Activated CD4-positive, alpha-beta T cell treated with anti-CD3 and anti-CD28 coated beads, Interleukin-10, Interleukin-2, amounts not matched to agents 100 ng/mL and 50 ng/mL, durations not matched to agents 16 hours and 8 hours (primary cell): ENCODE data around the gene GAL.

Experiments
- DNase-seq: peaks from one replicate; pipeline ENCODE4 v3.0.0-alpha.2; 2020

The GAL gene

DNA sequence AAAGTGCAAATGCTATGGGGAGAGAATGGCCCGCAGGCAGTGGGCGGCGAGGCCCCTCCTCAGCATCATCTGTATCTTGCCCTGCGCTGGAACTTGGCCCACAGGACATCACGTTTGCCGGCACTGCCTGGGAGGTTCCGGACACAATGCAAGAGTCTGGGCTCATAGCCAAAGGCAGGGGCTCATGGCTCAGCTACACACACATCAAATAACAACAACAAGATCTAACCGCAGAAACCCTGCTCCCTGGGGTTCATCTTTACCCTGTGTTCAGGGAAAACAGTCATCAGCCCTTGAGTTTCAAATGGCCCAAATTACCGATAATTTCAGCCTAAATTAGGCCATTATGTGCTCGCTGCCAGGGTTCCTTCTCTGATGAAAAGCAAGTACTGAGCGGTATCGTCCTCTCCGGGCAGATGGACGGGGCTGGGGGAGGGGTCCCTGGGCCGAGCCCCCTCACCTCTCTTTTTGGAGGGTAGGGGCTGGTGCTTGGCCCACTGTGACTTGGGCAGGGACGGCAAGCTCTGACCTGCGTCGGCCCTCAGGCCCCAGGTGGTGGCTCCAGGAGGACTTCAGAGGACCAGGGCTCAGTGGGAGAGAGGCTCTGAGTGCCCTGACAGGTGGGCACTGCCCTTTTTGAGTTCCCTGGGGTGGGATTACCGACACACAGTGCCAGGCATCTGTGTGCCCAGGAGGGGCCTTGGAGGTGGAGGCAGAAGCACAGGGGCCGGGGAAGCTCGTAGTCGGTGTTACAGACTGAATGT lies 25.0 kb upstream of the GAL start:
- DNase-seq, result no peak

- no peak for DNase-seq
Observed at GRCh38 chr11:68660066-68660810, 24.1 kb upstream of the GAL start.

GRCh38 chr11:68661014-68661413 lies 23.3 kb upstream of the GAL start:
- no peak for DNase-seq

DNA sequence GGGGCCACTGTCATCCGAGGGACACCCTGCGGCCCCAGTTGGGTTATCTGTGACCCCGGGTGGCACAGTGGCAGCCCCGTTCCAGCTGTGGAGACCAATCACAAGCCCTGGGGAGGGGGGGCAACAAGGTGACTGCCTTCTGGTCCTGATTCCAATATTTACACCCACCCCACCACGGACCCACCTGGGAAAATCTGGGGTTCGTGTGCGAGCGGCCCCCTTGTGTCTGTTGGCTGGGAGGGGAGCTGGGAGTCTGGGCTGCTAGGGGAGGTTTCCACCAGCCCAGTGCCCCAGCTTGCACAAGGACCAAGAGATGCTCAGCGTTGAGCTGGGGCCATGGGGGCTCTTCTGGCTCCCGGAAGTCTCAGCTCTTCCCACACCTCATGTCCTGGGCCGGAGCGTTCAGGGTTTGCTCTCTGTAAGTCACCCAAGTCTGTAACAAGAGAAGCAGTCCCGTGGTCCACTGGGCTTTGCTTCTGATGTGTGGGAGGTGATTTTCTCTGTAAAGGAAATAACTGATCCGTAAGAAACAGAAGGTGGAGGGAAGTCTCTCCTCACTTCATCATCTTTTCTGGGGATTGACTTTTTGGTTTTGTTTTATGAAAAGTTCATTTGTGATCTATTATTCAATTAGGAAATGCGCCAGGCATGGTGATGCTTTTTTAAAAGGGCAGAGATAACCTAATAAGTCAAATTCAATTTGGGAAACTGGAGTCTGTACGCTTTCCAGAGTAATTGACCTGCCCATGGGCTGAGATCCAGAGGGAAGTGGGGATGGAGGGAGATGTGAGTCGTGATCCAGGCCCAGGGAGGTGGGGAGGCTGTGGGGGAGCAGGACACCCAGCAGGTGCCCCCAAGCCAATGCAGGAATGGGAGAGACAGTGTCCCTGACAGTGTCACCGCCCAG lies 22.4 kb upstream of the GAL start:
- DNase-seq, result no peak

- DNase-seq, result no peak
Observed at GRCh38 chr11:68663482-68664010, 20.8 kb upstream of the GAL start.

- no peak for DNase-seq
Observed at GRCh38 chr11:68664141-68664540, 20.2 kb upstream of the GAL start.

- DNase-seq, result no peak
Observed at GRCh38 chr11:68664906-68665305, 19.4 kb upstream of the GAL start.

DNA sequence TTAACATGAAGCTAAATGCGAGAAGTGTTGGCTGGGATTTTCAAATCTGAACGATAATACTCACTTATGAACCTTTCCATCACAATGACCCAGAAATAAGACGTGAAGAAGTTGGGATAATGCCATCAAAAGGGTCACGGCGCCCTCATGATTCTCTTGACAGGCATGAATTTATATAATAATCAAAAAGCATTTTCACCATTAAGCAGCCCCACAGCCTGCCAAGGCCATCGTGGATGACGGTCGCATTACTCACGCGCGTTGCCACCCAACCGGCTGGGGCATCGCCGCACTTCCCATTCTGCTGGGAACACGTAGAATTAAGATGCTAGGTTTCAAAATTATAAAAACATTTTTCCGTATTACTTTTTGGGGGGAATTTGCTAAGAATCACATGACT lies 18.9 kb upstream of the GAL start:
- DNase-seq, result no peak

DNA sequence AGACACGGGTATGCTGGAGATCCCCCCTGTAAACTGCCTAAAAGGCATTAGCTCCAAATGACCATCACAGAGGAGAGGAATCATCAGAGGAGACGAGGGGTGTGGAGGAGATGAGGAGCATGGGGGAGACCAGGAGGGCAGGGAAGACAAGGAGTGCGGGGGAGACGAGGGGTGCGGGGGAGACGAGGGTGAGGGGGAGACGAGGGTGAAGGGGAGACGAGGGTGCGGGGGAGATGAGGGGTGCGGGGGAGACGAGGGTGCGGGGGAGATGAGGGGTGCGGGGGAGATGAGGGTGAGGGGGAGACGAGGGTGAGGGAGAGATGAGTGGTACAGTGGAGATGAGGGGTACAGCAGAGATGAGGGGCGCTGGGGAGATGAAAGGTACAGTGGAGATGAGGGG lies 17.5 kb upstream of the GAL start:
- DNase-seq, result no peak

- no peak for DNase-seq
Observed at GRCh38 chr11:68667511-68668500, 16.5 kb upstream of the GAL start.

DNA sequence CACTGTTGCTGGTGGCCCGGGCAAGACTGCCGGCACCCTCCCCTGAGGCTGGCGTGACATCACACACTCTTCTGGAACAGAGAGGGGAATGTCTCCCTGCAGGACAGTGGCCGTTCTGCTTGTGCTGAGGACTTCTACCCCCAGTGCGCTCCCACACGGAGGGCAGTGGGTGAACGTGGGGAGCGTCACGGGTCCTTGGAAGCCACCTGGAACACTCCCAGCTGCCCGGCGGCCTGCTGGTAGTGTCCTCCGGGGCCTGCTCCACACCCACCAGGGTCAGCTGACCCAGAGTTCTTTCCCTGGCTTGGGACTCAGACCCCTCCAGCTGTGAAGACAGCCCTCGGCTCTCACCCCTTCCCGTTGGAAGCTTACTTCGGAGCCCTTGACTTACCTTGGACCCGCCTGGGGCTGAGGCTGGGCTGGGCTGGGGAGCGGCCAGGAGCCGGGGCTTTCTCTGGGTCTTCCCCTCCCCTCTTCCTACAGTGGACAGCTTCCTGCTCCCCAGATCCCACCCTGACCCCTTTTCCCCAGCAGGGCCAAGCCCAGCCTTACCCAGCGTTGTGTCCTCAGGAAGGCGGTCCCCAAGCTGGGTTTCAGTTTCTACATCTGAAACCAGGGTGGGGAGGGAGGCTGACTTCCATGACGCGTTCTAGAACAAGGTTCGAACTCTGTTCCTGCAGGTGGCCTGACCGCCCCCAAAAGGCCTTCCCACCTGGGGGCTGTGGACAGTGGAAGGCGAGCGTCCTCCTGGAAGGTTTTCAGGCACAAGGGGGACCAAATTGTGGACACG lies 14.8 kb upstream of the GAL start:
- DNase-seq, result no peak

DNA sequence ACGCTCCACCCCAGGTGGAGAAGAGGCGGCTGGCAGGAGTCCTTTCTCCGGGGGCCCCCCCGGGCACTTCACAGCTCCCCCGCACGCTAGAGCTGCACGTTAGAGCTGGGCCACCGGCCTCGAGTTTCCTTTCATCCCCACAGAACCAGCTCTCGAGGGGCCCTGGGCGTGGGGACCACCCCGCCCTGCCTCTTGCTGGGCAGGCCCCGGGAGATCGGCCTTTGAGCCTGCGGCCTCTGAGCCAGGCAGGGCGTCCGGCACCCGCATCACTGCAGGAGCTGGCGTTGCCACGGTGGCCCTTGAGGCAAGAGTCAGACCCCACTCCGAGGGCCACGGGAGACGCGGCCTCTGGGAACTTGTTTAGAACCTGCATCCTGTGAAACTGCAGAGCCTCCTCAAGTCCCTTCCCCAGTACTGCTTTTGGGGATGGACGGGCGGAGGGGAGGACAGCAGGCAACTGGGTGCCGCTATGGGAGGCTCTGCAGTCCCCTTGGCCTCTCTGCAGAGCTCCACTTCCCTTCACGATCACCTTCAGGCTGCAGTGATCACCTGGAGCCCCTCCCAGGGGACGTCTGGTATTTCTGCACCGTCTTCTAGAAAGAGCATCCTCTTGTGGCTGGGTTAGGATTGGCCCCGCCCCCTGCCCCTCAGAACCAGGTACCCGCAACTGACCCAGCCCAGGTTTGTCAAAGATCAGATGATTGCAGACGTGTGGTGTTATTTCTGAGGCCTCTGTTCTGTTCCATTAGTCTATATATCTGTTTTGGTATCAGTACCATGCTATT lies 13.9 kb upstream of the GAL start:
- DNase-seq, result no peak

DNA sequence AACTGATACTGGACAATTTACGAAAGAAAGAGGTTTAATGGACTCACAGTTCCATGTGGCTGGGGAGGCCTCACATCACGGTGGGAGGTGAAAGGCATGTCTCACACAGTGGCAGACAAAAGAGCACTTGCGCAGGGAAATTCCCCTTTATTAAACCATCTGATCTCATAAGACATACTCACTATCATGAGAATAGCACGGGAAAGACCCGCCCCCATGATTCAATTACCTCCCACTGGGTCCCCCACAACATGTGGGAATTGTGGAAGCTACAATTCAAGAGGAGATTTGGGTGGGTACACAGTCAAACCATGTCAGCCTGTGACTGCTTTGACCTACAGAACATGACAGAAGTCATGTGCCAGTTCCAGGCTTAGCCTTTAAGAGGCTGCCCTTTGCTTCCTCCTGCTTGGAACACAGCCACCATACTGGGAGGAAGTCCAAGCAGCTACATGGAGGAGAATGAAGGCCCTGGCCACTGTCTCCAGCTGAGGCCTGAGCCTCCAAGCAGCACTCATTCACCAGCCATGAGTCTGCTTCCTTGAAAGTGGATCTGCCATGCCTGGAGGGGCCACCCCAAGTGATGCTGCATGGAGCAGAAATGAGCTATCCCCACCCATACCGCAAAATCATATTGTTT lies 10.9 kb upstream of the GAL start:
- no peak for DNase-seq

DNA sequence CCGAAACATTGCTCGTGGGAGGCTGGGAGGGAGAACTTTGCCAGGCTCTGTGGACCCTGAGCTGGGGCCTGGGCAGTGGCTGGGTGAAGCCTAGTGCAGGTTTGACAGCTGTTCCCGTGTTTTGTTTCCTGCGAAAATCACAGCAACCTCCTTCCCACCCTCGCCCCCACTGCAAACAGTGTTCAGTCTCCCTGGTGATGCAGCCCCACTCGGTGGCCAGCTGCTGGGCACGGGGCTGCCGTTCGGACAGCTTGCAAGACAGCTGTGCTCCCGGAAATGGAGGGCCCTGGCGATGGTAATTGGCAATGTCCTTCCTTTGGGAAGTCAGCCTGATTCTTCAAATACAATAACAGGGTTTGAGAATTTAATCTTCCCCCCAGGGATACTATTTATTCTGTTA lies 10.4 kb upstream of the GAL start:
- no peak for DNase-seq

GRCh38 chr11:68674461-68674860 lies 9.9 kb upstream of the GAL start:
- no peak for DNase-seq

- DNase-seq, result no peak
Observed at GRCh38 chr11:68677432-68677831, 6.9 kb upstream of the GAL start.

- no peak for DNase-seq
Observed at GRCh38 chr11:68678031-68678441, 6.3 kb upstream of the GAL start.

- no peak for DNase-seq
Observed at GRCh38 chr11:68680541-68681231, 3.7 kb upstream of the GAL start.

GRCh38 chr11:68682531-68682961 lies 1.8 kb upstream of the GAL start:
- no peak for DNase-seq
